ENCODE data around the gene SCTR.
A peak's percentile ranks its signal among the peaks of the same experiment; 100 is the strongest.

Gene SCTR

DNA sequence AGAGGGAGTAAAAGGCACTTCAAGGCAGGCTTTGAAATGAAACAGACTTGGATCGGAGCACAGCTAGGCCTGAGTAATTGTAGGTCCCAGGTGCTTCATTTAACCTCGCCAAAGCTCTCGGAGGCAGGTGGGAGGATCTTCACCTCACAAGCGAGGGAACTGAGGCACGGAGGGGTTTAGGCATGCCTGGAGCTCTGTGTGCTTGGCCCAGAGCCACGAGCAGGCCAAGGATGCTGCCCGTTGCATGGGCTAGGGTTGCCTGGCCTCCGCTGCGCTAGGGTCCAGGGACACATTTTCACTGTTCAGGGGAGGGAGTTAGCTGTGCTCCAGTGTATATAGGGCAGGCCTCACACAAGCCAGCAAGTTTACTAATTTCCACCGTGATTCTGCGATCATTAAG, 81.4 kb downstream of the SCTR start:
- no peak for DNase-seq (ENCODE audit: low spot score)

DNA sequence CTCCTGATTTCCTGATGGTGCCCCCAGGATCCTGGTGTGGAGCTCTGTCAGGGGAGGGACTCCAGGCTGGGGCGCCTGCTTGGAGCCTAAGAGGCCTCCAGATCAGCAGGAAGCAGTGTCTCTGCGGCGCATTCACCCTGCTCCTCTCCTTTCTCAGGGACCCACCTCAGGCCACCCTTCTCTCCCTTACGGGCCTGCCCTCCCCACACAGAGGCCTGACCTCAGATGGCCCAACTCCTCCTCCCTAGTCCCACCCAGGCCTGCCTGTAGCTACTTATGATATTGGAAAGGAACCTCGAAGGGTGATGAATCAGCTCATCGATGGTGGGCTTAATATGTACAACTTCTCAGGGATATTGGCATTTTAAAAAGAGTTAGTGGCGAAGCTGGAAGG, 82.1 kb downstream of the SCTR start:
- DNase-seq (ENCODE audit: low spot score): no peak

DNA sequence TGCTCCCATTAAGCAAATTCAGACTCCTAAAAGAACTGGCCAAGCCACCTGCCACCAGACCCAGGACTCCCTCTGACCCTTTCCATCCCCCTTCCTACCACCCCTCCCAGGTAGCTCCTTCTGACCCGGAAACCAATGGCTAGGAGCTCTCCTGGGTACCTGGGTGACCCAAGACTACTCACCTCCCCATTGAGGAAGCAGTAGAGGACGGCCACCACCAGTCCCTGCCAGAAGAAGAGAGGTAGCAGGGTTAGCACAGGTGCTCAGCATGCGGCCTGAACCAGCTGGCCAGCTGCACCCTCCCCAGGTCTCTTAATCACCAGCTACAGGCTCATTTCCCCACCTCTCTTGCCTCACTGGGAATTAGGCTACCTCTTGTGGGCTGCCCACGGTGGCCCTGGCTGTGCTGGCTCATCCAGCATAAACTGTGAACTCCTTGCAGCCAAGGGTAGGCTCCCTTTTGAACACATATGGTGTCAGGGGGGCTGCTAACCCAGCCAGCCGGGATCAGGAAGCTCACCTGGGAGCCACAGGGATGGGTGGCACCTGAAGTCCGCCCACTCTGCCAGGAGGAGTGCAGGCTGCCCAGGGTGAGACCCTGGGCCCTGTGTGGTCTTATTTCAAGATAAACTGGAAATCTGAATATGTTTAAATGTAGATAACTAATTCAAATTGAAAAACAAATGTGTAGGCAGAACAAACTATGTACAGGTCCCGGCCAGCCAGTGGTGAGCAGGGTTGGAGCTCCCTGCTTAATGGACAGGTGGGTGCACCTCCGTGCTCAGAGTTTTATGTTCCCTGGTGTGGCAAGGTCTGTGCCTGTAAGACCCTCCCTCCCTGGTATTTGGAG, 82.7 kb downstream of the SCTR start:
- no peak for DNase-seq (ENCODE audit: low spot score)

DNA sequence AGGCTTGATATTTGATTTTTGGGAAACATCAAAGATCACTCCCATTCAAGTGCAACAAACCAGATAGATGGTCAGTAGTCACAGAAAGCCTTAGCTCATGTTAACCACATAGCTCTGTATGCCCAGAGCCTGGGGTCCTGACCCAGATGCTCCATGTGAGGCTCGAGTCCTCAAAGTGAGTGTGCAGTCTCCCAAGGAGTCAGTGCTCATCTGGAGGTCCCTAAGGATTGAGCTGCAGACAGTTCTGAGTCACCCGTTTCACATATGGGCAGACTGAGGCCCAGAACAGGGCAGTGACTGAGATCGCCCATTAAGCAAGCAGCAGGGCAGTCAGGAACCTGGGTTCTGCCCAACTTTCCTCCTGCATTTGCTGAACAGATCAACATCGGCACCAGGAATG, 83.4 kb downstream of the SCTR start:
- no peak for DNase-seq (ENCODE audit: low spot score)

DNA sequence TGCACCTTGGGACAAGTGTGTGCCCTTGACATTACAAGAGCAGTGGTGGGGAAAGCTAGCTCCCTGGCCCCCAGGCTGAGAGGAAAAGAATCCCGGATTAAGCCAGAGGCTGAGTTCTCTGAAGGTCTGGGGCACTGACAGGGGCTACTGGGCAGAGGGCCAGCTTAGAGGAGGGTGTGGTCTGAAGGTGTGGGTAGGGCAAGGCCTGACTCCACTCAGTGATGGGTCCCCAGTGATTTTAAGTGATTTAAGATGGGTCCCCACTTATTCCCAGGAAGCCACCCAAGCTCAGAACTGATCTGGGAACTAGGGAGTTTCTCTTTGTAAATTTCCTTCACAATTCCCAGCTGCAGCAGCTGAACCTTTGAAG, 83.8 kb downstream of the SCTR start:
- no peak for DNase-seq (ENCODE audit: low spot score)

DNA sequence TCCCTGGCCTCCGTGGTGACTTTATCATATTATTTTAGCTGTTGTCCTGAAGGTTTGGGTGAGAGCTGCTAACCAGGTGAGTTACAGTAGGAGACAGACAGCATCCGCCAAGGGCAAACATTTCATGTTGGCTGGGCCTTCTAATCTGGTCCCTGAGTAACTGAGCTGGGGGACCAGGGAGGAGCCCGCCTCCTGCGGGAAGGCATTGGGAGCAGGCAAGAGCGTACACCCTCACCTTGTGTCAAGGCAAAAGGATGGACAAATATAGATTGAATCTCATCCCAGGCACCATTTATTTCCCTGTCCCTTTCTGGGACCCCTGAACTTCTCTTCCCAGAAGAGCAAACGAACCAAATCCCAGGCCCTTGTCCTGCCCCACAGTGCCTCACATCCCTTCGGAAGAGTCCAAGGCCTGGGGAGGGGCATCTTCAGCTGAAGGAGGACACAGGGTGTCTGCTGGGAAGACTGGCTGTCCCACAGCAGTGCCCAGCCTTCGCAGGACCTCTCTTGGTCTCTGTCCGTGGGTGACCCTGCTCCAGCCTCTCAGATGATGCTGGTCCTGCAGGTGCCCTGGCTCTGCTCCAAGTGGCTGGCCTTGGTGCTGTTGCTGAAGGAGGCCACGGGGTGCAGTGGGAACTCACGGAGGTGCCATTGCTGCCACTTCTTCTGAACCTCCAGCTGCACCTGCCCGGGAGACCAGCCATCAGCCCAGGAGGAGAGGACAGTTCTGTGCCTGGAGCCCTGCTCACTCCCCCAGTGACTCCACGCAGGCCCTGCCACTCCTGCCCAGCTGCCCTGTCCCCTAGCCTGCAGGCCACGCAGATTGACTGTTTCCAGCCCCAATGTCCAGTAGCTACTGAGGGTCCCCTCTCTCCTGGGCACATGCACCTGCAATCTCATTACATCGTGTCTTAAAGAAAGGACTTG, 84.4 kb downstream of the SCTR start:
- no peak for DNase-seq (ENCODE audit: low spot score)

DNA sequence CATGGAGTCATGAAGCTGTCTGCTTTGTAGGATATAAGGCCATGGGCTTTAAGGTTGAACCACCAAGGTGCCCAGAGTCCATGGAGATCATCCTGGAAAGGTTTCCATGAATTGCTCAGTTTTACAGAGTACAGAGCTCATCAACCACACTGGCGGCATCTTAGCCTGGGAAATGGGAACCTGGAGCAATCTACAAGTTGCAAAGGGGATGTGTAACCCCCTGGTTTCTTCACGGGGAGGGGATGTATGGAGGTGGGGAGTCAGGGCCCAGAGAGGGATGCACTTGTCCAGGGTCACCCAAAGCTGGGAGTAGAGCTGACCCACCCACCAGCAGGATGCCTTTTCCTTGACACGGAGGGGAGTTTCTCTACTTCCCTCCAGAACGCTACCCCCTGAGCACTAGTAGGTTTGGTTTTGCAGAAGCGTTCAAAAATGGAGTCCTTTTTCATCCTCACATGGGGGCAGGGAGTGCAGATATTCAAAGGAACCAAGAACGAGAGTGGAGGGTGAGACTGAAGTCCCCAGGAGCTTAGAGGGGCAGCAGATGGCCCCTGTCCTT, 85.5 kb downstream of the SCTR start:
- DNase-seq (ENCODE audit: low spot score): no peak

DNA sequence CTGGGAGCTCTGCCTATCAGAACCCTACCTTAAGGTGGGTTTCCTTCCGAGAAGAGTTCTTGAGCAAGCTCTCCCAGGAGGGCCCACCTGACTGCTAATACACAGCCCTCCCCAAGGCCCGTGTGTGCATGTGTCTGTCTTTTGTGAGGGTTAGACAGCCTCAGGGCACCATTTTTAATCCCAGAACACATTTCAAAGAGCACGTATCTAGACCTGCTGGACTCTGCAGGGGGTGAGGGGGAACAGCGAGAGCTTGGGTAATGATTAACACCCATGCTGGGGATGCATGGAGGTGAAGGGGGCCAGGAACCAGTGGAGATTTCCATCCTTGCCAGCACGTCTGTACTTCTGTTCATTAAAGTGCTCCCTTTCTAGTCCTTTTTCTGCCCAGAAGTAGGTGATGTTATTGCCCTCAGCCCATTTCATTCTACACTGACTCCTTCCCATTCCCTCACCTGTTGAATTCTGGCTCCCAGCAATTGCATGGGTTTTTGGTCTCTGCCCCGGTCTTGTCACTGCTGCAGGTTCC, 86.1 kb downstream of the SCTR start:
- no peak for DNase-seq (ENCODE audit: low spot score)

DNA sequence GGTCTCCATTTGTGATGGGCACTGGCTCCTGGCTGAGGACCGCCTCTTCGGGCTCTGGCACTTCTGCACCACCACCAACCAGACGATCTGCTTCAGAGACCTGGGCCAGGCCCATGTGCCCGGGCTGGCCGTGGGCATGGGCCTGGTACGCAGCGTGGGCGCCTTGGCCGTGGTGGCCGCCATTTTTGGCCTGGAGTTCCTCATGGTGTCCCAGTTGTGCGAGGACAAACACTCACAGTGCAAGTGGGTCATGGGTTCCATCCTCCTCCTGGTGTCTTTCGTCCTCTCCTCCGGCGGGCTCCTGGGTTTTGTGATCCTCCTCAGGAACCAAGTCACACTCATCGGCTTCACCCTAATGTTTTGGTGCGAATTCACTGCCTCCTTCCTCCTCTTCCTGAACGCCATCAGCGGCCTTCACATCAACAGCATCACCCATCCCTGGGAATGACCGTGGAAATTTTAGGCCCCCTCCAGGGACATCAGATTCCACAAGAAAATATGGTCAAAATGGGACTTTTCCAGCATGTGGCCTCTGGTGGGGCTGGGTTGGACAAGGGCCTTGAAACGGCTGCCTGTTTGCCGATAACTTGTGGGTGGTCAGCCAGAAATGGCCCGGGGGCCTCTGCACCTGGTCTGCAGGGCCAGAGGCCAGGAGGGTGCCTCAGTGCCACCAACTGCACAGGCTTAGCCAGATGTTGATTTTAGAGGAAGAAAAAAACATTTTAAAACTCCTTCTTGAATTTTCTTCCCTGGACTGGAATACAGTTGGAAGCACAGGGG, 87.1 kb downstream of the SCTR start:
- DNase-seq (ENCODE audit: low spot score): no peak

DNA sequence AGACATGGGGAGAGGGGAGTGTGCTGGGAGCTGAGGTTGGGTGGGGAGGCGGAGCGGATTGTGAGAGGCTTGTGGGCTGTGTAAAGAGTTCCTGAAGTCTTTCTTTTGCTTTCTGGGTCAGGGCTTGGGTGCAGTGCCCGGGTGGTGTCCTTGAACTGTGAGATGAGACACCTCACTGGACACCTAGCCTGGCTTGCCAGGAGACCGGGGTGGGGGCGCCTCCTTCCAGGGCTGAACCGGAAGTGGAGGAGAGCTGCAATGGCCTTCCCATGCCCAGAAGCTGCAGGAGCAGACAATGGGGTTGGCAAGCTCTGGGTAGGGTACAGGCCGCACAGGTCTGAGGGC, 88.4 kb downstream of the SCTR start:
- DNase-seq (ENCODE audit: low spot score): no peak

DNA sequence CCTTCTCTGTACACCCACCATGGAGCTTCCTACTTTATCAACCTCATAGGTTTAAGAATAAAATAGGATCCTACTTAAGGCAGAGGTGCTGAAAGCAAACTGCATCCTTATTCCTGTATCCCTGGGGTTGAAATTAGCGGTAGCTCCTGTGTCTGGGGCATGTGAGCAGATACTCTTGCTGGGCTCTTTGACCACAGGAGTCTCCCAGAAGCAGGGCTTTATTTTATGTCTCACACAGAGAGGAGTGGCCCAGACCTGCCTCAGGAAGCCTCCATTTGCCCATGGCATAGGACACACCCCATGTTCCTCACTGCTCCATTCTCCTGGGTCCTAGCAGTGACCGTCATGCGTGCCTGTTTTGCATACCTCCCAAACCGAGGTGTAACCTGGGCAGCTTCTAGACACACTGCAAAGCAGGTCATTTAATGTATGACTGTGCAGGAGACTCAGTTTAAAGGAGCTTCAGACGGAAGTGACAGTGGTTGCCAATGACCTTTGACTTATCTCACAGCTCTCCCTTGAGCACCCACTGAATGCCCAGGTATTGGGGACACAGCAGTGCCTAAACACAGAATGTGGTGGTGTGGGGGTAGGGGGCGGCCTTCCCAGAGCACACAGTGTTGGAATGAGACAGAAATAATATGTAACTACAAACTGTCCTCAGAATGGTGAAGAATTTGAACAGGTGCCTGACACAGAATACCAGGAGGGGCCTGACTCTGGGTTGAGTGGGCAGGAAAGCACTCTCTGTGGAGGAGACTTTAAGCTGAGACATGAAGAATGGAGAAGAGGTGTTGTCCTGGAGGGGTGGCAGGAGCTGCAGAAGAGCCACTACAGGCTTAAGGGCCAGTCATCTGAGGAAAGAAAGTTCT, 89.0 kb downstream of the SCTR start:
- DNase-seq (ENCODE audit: low spot score): no peak

DNA sequence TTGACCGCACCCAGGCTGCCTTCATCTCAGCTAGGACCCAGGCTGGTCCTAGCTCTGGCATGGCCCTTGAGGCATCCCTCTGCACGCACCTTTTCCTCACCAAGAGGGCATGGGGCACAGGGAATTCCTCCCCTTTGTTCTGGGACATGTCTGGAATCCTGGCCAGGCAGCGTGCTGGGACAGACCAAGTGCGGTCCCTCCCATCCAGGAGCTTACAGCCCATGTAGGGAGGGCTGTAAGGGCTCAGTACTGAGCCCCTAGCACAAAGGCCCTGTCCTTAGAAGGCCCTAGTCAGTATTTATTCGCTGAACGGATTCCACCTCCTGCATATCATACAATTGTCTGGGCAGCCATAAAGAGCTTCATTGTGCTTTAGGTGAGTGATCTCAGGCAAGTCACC, 89.6 kb downstream of the SCTR start:
- DNase-seq (ENCODE audit: low spot score): no peak

DNA sequence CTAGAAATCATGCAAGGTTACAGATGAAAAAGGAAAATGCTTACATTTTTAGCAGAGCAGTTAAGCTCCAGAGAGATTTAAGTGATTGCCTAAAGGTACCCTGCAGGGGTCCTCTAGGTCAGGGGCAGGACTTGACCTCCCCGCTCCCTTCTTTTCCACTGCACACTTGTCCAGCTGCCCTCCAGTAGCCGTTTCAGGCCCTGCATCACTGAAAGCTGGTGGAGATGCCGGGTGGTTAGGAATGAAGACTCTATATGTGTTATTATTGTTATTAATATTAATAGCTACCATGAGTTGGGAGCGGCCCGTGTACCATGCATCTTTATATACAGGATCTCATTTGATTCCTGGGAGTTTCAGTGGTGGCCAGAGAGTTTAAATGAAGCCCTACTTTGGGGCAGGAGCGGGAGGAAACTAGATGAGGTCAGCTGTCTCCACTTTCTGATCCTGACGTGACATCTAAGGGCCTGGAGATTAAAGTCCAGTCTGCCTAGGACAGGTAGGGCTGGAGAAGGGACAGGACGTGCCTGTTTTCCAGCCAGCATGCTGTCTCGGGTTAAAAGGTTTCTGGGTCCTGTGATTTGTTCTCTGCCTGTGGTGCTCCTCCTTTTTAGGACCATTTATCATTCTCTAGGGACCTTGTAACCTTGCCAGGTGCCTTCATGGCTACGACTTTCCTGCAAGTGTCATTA, 90.5 kb downstream of the SCTR start:
- no peak for DNase-seq (ENCODE audit: low spot score)

DNA sequence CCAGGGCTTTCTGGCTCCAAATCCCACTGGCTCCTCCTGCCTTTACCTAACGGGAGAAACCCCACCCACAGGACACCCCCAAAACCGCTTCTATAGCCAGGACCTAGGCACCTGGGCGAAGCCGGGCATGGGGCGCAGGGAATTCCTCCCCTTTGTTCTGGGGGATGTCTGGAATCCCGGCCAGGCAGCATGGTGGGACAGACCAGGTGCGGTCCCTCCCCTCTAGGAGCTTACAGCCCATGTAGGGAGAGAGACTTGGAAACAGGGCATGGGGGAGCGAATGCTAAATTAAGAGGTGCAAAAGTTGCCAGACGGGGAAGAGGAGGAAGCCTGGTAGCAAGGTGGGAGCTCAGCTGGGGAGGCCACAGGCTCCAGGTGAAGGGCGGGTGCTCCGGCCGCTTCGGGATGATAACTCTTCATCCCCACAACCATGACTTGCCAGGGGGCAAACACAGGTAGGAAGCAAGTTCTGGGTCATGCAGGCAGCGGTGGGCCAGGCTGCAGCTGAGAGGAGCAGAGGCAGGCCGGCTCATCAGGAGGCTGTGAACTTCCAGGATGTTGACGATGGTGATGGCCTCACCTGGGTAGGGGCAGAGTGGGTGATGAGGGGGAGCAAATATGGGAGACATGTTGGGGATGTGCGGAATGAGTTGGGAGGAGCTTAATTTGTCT, 91.3 kb downstream of the SCTR start:
- no peak for DNase-seq (ENCODE audit: low spot score)

DNA sequence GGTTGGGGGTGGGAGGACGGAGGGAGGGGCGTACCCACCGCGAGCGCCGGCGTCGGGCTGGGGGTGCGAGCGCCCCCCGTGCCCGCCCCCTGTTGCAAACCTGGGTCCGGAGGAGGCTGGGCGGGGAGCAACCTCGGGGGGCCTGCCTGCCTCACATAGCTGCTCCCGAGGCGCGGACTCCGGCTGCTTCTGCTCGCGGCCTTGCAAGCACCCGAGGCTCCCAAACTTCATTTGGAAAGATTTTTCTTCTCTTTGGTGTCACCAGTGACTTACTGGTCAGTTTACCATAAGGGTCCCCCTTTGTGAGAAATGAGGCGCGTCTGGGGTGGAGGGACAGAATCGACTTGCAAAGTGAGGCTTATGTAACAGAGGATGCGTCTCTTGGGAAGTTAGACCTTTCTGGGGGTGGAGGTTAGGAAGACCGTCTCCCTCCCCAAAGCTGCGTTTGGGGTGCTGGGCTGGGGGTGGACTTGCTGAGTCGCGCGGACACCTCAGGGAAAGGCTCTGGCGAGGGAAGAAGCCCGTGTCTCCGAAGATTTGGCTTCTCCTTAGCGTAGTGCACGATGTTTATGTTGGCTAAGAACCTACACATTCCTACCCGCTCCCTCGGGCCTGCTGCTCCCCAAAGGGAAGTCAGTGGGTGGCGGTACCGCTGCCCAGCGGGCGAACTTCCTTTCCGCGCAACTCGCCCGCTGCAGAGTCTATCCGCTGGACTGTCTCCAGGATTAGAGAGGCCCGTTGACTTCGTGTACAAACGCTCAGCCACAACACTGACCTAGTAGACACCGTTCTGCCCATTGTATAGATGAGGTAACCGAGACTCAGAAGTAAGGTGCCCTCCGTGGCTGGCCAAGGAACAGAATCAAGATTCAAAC, 92.1 kb downstream of the SCTR start:
- no peak for DNase-seq (ENCODE audit: low spot score)

DNA sequence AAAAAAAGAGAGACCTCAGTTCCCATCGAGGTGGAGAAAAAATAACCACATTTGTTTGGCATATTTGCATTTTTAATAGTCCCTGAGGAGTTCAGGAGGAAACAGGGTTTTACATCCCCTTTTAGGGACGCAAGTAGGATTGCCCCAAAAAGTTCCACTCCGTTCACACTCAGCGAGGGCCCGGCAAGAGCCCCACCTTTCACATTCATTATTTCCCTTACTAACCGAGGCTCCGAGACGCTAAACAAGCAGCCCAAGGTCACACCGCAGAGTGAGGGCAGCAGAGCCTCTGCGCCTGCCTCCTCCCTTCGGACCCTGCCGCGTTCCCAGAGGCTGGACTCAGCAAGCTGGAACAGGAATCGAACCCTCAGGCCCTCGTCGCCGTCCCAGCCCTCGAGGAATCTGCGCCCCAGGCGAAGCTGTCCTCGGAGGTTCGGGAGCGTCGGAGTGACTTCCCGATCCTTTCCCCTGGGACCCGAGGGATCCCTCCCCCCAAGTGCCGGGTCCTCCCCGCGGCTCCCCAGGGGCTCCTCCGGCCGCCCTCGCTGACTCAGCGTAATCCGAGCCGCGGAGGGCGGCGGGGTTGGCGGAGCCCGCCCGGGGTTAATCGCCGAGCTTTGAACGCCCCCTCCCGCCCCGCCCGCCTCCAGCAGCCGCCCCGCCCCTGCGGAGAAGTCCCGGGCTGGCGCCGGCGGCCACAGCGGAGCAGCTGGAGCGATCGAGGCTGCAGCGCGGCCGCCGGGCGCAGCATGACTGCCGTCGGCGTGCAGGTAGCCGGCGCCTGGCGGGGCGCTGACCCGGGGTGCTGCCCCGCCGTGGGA, 92.9 kb downstream of the SCTR start, which contains the start of gene TMEM37:
Gene TMEM37, plus strand, starts transcription at position 700 of the 821 bp plus-strand sequence. Its CDS starts 50 bp downstream, at position 750.
- peak; percentile 91 for DNase-seq (ENCODE audit: low spot score)

DNA sequence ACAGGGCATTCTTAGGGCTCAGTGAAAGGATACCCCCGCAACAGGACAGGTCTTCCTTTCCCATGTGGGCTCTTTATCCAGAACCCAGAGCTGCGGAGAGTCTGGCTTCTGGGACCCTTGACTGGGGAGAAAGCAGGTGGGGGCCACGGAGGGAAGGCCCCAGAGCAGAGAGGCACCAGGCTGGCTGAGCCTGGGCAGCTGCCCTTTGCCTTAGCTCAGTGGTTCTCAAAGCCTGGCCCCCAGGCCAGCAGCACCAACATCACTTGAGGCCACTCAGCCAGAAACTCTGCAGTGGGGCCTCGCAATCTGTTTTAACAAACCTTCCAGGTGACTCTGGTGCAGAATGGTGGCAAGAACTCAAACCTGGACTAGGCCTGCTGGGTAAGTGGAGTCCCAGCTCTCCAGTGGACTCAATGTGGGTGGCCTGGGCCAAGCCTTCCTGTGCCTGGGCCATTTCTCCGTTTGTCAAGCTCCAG, 94.2 kb downstream of the SCTR start:
- no peak for DNase-seq (ENCODE audit: low spot score)

All from AG20443 (cell line).